Progenitor cell of endocrine pancreas (in vitro differentiated cells): ENCODE data around the gene STX7. TPM values are rescaled to one million over a fixed set of nuclear protein-coding genes. Genes with fewer than 3 reads are reported as not detected.
"Not testable (repeated sequence)": the region's sequence is repeated elsewhere in the genome, so short reads cannot be mapped to it uniquely, and the experiment has no call there.

Experiments used
- DNase-seq: peaks from one replicate; pipeline ENCODE4 v3.0.0; 2021; ENCODE audit warnings: low spot score; ENCODE audit not compliant: unreplicated experiment
- H3K27ac Mint-ChIP-seq: 2 replicates; pipeline ENCODE4 v1.8.0; 2021; ENCODE audit warnings: mild to moderate bottlenecking, moderate library complexity, mixed read lengths
- H3K27me3 Mint-ChIP-seq: 2 replicates; pipeline ENCODE4 v1.8.0; 2021; ENCODE audit warnings: mixed read lengths
- H3K36me3 Mint-ChIP-seq: 2 replicates; pipeline ENCODE4 v1.8.0; 2022; ENCODE audit warnings: mixed read lengths; ENCODE audit not compliant: insufficient read depth
- H3K4me1 Mint-ChIP-seq: 2 replicates; pipeline ENCODE4 v1.8.0; 2021; ENCODE audit warnings: low read depth, mixed read lengths
- H3K4me3 Mint-ChIP-seq: 2 replicates; pipeline ENCODE4 v1.8.0; 2021; ENCODE audit warnings: low read depth, mild to moderate bottlenecking, moderate library complexity, mixed read lengths
- H3K9me3 Mint-ChIP-seq: 2 replicates; pipeline ENCODE4 v1.8.0; 2021; ENCODE audit warnings: low read depth, mixed read lengths
- CTCF ChIP-seq: fragments of 200-600 bp; sonication (generic); IDR thresholded peaks from one replicate; pipeline ENCODE4 v1.5.0; 2021; ENCODE audit warnings: antibody characterized with exemption, mild to moderate bottlenecking; ENCODE audit not compliant: unreplicated experiment
- total RNA-seq: library from RNA; stranded (reverse); gene quantifications from 2 replicates; pipeline ENCODE4 v1.2.1, GENCODE V29; 2021

STX7 gene
- total RNA-seq, 1 donor from 2014 or later, result 40.5 TPM

- Mint-ChIP-seq H3K9me3 (no peaks in the 10 kb centered on the region), H3K27ac (no peak overlapping the region), H3K4me3 (no peak overlapping the region), H3K27me3 (peaks cover 21% of the 10 kb centered on the region), H3K36me3 (no peaks in the 10 kb centered on the region), H3K4me1 (no peaks in the 10 kb centered on the region)
- DNase-seq, result no peak
- no peak for TF ChIP-seq CTCF
Measured at GRCh38 chr6:132544826-132545225, 31.9 kb upstream of the STX7 start.

- H3K36me3 Mint-ChIP-seq, result no peaks in the 10 kb centered on the region
- H3K27me3 Mint-ChIP-seq, result peaks cover 16% of the 10 kb centered on the region
- H3K9me3 Mint-ChIP-seq, result peaks cover 8% of the 10 kb centered on the region
- no peak for TF ChIP-seq CTCF
- DNase-seq, result no peak
- no peak within 1 kb of the TSS for H3K27ac Mint-ChIP-seq
- no peak within 1 kb of the TSS for H3K4me3 Mint-ChIP-seq
- no peaks in the 10 kb centered on the region for H3K4me1 Mint-ChIP-seq
Measured at GRCh38 chr6:132537977-132538376, 25.1 kb upstream of the STX7 start, which contains the start of gene TAAR9. Gene TAAR9, plus strand, starts transcription at chr6:132538277. Its CDS starts 13 bp downstream, at chr6:132538290.

- Mint-ChIP-seq H3K36me3 (no peaks in the 10 kb centered on the region), H3K27ac (no peak overlapping the region), H3K4me3 (no peak overlapping the region), H3K27me3 (peaks cover 16% of the 10 kb centered on the region), H3K9me3 (peaks cover 8% of the 10 kb centered on the region), H3K4me1 (no peaks in the 10 kb centered on the region)
- no peak for DNase-seq
- TF ChIP-seq CTCF, result no peak
Measured at GRCh38 chr6:132537145-132537544, 24.2 kb upstream of the STX7 start.

- not testable (repeated sequence) for H3K9me3 Mint-ChIP-seq, H3K27me3 Mint-ChIP-seq, H3K4me3 Mint-ChIP-seq, H3K4me1 Mint-ChIP-seq, H3K27ac Mint-ChIP-seq, DNase-seq, H3K36me3 Mint-ChIP-seq
Measured at GRCh38 chr6:132534546-132534945, 21.6 kb upstream of the STX7 start.

GRCh38 chr6:132530293-132530974 is 17.5 kb upstream of the STX7 start:
- no peaks in the 10 kb centered on the region for H3K36me3 Mint-ChIP-seq
- H3K4me1 Mint-ChIP-seq, result no peaks in the 10 kb centered on the region
- H3K27ac Mint-ChIP-seq, result peak overlapping the region; percentile 55
- H3K27me3 Mint-ChIP-seq, result peaks cover 3% of the 10 kb centered on the region
- H3K9me3 Mint-ChIP-seq, result peaks cover 6% of the 10 kb centered on the region
- DNase-seq, result peak; percentile 60
- TF ChIP-seq CTCF, result peak; percentile 91
- peak overlapping the region; percentile 66 for H3K4me3 Mint-ChIP-seq

GRCh38 chr6:132527791-132528190 is 14.9 kb upstream of the STX7 start:
- no peak for DNase-seq
- Mint-ChIP-seq H3K27me3 (peaks cover 3% of the 10 kb centered on the region), H3K36me3 (no peaks in the 10 kb centered on the region), H3K27ac (no peak overlapping the region), H3K4me1 (no peaks in the 10 kb centered on the region), H3K4me3 (no peak overlapping the region), H3K9me3 (no peaks in the 10 kb centered on the region)
- no peak for TF ChIP-seq CTCF
